HG02943 (cell line): ENCODE results near the gene TLNRD1.

Source experiments
- ATAC-seq: cut with Tn5 transposase; IDR thresholded peaks from one replicate; pipeline ENCODE4 v1.9.1; 2021; ENCODE audit warnings: mild to moderate bottlenecking, low read depth, moderate library complexity; ENCODE audit not compliant: unreplicated experiment

The TLNRD1 gene

DNA sequence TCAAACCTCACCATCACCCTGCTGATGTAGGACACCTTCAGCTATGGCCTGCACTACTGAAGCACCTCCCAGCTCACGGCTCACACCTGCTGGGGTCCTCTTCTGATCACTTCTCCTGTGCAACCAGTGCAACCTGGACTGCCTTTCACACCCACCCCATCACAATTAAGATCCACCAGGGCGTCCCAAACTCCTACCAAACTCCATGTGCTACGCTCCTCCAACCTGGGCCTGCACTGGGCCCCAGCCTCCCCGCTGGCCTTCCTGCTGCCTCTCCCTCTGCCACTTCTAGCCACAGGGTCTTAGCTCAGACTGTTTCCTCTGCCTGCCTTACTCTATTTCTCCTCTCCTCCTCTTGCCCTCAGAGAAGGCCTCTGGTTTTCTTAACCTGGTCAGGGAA, 23.9 kb upstream of the TLNRD1 start:
- ATAC-seq = no peak

DNA sequence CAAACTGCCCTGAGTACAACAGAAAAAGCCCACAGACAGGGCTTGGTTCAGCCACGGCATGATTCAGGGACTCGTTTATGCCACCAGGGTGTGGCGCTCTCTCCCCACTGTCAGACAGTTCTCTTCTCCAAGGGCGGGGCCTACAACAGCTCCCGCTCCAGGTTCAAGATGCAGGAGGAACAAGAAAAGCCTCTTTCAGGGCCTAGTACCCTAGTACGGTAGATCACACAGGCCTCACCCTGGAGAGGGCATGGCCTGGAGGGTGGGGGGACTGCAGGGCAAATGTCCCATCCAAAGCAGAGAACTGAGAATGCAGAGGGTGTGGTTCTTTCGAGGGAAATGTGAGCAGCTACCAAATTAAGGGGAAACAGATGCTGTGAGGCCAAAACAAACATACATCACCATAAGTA, 23.1 kb upstream of the TLNRD1 start:
- no peak for ATAC-seq

DNA sequence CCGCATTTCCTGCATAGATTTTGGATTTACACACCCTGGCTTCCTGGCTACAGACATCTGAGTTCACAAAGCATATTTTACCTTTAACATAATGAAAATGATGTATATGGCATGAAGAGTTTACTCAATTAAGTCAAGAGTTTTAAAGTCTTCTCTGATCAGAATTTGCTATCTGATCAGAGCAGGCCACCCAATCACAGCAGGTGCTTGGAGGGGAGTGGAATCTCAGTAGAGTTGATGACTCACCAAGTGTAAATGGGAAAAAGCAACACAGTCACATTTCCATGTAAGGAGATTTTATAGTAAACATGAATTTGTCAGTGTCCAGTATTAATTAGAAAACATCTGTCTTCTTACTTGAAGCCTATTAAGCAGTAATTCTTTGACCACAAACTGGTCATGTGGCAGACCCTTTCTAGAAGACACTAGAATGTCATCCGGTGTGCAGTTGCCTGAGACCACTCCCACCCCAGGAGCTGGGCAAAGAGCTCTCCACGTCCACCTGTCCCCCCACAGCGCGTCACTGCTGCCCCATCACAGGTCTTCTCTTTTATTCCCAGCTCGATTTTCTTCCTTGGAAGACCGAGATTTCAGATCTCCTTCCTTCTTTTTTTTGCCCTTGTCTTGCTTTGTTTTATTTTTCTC, 21.9 kb upstream of the TLNRD1 start:
- no peak for ATAC-seq

DNA sequence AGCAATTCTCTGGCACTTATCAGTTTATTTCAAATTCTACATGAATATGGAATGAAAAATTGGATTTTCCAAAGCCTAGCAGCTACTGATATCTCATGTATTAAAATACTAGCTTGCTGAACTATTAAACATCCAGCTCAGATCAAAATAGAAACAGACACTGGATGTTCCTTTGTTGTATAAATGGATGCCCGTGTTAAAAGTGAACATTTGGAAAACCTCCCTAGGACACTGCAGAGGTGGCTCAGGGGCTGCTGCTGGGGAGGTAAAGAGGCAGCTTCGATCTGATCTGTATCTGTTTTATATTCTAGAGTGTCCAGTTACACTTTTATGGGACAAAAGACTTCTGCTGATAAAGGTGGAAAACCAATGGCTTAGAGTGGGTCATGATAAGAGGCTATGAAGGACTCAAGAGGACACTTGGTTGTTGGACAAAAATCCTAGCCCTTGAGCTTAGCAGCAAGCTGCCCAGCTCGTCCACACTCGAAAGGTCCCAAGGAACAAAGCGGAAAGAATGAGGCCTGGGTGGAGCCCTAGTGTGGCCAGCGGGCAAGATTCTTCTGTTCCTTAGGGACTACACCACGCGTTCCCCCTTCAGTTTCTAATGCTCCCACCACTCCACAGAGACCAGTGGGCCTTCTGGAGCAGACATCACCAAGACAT, 21.1 kb upstream of the TLNRD1 start:
- ATAC-seq = no peak

DNA sequence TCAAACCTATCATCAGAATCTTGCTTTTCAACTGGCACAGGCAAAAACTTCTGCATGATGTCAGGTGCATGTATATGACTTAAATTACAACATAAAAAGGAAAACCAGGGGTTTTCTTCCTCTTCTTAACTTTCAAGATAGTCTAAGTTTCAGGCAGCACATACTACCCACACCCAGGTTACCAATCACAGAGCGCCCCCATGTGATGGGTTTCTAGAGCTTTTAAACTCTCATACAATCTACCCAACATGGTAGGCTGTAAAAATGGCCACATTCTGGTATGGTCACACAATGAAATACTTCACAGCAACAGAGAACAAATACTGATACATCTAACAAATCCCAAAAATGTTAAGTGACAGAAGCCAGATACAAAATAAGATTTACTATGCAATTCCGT, 18.5 kb upstream of the TLNRD1 start:
- no peak for ATAC-seq

DNA sequence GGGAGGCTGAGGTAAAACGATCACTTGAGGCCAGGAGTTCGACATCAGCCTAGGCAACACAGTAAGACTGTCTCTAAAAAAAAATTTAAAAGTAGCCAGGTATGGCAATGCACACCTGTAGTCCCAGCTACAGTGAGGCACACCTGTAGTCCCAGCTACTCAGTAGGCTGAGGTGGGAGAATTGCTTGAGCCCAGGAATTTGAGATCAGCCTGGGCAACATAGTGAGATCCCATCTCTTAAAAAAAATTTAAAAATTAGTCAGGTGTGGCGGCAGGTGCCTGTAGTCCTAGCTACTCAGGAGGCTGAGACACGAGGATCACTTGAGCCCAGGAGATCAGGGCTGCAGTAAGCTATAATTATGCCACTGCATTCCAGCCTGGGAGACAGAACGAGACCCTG, 17.9 kb upstream of the TLNRD1 start:
- no peak for ATAC-seq

DNA sequence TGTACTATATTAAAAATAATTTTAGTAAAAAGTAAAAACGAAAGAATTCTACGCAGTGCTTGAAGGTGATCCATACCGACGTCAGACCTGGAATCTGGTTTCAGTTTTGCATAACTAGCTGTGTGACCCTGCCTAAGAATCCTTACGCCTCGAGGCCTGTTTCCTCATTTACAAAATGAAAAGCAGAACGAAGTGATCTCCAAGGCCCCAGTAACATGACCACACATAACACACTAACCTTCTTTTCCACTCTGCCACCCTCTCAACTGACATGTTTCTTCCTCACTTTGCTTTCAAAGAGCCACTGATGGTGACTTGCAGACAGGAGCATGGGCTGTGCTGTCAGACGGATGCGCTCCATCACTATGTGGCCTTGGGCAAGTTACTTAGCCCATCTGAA, 15.9 kb upstream of the TLNRD1 start:
- no peak for ATAC-seq

DNA sequence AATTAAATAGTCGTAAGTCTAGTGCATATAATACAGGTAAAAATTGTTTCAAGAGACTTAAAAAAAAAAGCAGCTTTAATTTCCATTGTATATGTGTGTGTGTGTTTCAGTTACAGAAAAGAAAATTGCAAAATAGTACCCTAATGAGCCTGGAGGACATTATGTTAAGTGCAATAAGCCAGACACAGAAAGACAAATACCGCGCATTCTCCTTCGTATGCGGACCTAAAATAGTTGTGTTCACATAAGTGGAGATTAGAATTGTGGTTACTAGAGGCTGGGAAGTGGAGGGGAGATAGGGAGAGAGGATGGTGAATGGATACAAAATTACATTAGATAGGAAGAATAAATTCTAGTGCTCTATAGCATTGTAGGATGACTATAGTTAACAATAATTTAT, 14.7 kb upstream of the TLNRD1 start:
- ATAC-seq = no peak

DNA sequence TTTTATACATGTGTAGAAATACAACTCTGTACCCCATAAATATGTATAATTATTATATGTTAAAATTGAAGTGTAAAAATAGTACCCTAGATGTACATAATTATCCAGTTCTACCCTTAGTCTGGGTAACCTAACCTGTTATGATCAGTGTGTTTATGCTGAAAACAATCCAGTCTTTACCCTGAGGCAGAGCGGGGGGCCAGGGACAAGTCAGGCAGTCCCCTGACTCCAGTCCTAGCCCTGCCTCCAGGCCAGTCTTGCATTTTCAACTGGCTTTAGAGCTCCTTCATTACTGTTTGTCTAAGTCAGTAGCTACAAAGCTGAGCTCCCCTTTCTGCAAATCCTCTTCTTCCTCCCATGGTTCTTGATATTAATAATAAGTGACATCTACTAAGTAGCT, 14.2 kb upstream of the TLNRD1 start:
- no peak for ATAC-seq

DNA sequence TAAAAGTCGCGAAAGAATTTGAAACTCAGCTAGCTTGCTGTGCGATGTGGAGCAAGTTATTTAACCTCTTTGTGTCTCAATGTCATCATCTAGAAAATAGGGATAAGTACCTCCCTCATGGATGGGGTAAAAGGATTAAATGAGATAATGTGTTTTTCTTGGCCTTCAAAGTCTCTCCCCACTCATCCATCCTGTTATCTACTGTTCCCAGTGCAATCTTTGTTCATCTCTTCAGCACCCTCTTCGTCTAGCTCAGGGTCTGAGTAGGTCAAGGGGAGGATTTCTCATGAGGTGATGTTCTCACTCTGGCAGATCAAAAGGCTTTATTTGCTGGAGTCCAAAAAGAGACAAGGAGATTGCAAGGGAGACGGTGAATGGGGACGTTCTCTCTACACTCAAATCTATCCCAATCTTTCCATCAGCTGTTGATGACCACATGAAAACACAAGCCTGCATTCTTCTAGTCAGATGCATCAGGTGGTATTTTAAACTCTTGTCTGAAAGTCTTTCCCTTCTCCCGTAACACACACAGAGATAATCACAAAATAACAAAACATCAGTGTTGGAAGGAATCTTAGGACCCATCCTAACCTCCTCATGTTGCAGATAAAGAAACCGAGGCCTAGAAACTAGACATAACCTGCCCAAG, 12.5 kb upstream of the TLNRD1 start:
- no peak for ATAC-seq

DNA sequence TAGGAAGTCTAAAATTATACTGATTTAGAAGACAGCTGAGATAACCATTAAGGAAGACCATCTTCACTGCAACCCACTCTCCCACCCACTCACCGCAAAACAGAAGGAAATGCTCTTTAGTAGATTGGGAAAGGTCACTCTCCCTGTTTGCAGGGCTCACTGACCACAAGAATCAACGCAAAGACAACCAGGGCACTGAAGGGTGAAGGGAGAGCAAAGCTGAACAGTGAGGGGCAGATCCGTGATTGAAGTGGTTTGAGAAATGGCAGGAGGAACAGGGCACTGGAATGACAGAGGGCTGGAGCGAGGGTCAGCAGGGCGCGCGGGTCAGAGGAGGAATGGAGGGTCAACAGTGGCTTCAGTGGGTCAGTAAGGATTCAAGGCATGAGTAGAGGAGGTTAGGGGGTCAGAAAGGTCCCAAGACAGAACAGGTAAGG, 11.6 kb upstream of the TLNRD1 start:
- peak; percentile 17 for ATAC-seq

DNA sequence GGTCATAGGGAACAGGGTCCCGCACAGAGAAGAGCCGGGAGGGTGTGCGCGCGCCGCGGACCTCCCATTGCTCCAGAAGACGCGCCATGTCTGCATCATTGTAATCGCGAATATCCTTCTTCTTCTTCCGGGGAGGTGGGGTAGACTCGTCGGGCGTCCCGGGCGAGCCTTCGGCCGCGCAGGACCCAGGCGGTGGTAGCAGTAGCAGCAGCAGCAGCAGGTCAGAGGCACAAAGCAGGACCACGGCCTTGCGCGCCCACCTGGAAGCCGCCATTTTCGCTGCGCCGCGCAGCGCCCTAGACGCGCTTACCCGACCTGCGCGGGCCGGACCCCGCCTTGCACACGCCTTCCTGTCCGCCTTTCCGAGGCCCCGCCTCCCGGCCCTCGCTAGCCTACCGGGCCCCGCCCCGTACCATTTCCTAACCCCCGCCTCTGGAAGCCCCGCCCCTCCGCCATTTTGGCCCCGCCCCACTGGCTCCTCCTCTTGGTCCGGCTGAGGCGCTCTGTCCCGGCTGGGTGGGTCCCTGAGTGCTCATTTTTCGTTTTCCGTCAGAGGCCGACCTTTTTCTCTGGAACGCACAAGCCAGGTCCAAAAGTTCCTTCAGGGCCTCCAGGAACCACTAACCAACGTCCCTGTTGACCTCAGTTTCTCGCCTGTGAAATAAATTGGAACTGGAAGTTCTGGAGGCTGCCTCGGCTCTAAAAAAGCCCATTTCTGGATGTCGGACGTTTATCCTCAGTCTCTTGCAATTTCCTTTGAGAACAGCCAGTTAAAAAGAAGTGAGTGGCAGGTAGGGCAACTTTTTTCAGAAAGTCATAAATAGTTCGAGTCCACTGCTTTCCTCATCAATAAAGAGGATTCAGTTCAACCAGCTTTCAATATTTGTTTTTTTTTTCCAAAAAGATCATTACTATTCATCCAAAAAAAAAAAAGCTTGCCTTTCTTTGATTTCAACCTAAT, 10.9 kb upstream of the TLNRD1 start, which contains the start of gene MESD:
Gene MESD (minus strand): TSS at position 302 of the 961 bp plus-strand sequence. CDS start 28 bp downstream, at position 274.
- peak; percentile 94 for ATAC-seq

DNA sequence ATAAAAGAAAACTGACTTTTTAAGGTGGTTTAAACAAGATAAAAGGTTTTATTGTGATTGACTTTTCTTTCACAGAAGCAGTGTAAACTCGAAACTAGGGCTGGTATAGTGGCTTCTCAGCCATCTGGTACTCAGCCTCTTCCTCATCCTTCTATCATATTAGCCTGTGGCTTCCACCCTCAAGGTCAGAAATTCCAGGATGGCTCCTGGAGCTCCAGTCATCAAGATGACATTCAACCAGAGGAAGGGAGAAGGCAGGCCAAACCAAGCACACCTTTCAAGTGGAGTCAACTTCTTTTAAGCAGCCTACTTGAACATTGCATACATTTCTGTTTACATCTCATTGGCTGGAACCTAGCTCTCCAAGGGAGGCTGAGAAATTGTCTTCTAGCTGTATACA, 9.8 kb upstream of the TLNRD1 start:
- ATAC-seq = no peak

DNA sequence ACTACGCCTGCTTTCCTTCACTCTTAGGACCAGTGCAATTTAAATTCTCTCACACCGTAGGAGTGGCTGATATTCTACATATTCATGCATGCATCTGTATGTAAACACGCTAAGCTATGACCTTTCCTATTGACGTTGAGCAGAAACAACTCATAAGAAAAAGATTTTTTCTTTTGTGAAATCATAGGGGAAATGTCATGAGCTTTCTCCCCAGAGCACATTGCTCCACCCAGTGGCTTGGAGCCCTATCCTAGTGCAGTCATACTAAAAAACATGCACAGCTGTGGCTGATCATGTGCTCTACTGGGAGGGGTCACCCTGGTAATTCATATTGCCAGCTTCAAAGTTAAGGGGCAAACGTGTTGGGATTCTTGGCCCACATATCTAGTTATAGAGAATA, 9.3 kb upstream of the TLNRD1 start:
- no peak for ATAC-seq

DNA sequence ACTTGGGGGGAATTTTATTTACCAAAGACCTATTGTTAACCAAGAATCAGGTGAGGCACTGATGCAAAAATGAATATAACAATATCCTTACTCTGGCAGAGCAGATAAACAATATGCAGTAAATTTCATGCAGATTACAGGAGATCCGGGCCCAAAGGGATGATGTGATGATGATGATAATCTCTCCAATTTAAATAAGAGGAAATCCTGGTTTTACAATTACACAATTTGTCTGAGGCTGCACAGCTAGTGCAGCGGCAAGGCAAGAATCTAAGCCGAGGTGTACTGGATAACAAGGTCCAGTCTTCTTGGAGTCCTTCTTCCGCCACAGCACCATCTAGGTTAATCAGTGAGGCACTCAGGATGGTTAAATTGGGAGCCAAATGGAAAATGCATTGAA, 8.7 kb upstream of the TLNRD1 start:
- ATAC-seq = no peak

DNA sequence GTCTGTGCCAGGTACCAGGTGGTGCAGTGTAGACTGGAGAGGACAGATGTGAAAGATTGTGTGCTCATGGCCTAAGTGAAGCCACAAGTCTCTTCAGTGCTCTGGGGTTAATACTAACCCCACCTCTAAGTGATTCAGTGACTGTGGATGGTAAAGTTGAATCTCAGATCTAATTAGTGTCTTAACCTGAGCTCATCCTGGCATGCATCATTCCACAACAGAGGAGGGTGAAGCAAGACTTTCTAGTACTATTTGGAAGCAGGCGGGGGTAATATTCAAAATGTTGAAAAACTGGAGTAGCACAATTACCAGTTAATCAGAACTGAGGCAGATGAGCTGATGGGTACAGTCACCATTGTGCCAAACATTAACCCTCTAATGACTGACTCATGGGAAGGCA, 8.3 kb upstream of the TLNRD1 start:
- ATAC-seq = no peak

DNA sequence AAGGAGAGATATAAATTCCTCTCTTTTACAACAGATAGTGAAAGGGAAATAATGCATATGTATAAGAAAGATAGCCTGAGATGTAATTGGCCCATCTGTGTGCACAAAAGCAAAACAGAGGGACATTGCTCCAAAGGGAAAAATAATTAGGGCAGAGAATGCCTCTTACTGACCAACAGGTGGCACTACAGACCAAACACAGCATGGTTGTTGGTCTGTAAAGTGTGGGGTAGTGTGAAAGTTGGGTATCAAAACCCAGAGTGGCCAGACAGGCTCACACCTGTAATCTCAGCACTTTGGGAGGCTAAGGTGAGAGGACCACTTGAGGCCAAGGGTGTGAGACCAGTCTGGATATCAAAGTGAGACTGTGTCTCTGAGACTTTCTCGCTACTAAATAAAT, 4.5 kb upstream of the TLNRD1 start:
- ATAC-seq = no peak

DNA sequence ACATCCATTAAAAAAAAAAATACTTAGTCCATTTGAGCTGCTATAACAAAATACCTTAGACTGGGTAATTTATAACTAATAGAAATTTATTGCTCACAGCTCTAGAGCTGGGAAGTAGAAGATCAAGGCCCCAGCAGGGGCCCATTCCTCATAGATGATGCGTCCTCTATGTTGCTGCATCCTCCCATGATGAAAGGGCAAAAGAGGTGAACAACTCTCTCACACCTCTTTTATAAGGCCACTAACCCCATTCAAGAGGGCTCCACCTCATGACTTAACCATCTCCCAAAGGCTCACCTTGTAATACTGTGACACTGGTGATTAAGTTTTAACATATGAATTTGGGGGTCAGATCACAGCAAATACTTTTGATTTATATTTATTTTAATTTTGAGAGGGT, 3.0 kb upstream of the TLNRD1 start:
- no peak for ATAC-seq

DNA sequence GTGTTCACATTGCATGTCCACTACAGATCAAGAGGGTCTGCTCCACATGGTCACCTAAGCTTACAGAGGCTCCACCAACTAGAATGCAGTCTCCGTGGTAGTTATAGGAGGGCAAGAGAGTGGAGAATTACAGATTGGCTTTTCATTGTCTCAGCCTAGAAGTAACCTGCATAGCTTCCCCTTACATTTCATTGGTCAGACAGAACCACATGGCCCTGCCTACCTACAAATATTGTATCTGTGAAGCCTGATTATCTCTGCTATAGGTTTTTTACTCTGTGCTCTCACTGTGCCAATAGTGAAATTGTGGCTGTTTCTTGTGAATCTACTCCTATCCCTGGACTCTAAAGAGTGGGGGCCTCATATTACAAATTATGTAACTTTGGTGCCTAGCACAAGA, 2.5 kb upstream of the TLNRD1 start:
- no peak for ATAC-seq

DNA sequence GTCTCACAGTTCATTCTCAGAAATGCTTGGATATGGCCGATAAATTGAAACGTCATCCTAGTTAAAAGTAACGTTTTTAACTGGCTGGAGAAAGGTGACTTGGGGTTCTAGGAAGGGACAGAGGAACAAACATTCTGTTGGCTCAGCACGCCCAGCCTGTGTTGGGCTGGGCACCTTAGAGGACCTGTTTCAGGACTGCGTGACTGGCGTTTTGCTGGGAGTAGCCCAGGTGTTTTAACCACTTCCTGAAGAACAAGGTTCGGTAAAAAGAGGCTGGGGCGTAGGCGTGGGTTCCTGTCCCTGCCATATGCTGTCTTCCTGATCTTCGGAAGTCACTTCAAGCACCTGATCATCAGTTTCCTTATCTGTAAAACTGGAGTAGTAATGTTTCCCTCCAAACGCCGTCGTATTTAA, 1.1 kb upstream of the TLNRD1 start:
- ATAC-seq = no peak

DNA sequence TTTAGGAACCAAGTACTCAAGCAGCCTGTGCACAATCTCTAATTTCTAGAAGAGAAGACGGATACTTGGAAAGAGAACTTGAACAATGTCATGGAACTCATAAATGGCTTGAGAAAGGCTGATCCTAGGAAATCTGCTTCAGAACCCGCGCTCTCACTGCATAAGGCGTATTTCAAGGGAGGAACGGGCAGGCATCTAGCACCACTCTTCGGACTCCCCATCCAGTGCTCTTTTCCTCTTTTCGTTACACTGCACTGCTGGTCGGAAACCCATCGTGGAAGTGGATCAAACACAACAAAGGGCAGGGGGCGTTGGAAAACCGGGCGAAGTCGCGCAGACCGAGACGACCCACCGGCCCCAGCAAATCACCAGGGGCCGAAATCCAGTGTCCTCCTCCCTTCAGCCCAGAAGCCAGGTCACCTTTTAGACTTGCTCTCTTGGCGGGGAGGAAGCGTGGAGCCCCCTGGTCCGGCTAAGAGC, 539 bp upstream of the TLNRD1 start:
- peak; percentile 2 for ATAC-seq
